NK-92 treated with Interleukin-12 subunit alpha and Interleukin-12 subunit beta, amount 100 ng/mL, for 24 hours (cell line): ENCODE data around the gene GOLGA6C.
"Not testable (repeated sequence)": the region's sequence is repeated elsewhere in the genome, so short reads cannot be mapped to it uniquely, and the experiment has no call there.

Experiments used
- DNase-seq: peaks from one replicate; lab custom pipeline; 2025; lab: John Stamatoyannopoulos, UW

Gene GOLGA6C

GRCh38 chr15:75258620-75259343, 648 bp downstream of the GOLGA6C start:
- DNase-seq: not testable (repeated sequence)

- DNase-seq: not testable (repeated sequence)
These were observed 1.7 kb downstream of the GOLGA6C start for GRCh38 chr15:75259873-75260272.

- DNase-seq: not testable (repeated sequence)
These were observed 15.7 kb downstream of the GOLGA6C start for GRCh38 chr15:75273751-75274359.

- not testable (repeated sequence) for DNase-seq
These were observed 16.5 kb downstream of the GOLGA6C start for GRCh38 chr15:75274509-75275107.

- DNase-seq: not testable (repeated sequence)
These were observed 17.5 kb downstream of the GOLGA6C start for GRCh38 chr15:75275617-75276016.

- DNase-seq: not testable (repeated sequence)
These were observed 20.4 kb downstream of the GOLGA6C start for GRCh38 chr15:75278497-75278896.

- DNase-seq: not testable (repeated sequence)
These were observed 24.4 kb downstream of the GOLGA6C start, which contains the start of gene GOLGA6D for GRCh38 chr15:75282572-75282971. Gene GOLGA6D, plus strand, starts transcription at chr15:75282835. Its CDS starts 41 bp downstream, at chr15:75282876.

GRCh38 chr15:75284152-75284551, 26.0 kb downstream of the GOLGA6C start:
- DNase-seq: not testable (repeated sequence)

GRCh38 chr15:75293660-75294059, 35.5 kb downstream of the GOLGA6C start:
- DNase-seq: not testable (repeated sequence)

GRCh38 chr15:75298541-75299310, 40.6 kb downstream of the GOLGA6C start:
- DNase-seq: not testable (repeated sequence)

GRCh38 chr15:75299311-75299688, 41.2 kb downstream of the GOLGA6C start:
- DNase-seq: not testable (repeated sequence)

GRCh38 chr15:75300026-75300425, 41.9 kb downstream of the GOLGA6C start:
- not testable (repeated sequence) for DNase-seq

GRCh38 chr15:75302318-75302717, 44.2 kb downstream of the GOLGA6C start:
- no peak for DNase-seq

GRCh38 chr15:75302753-75303152, 44.6 kb downstream of the GOLGA6C start:
- DNase-seq: not testable (repeated sequence)

- no peak for DNase-seq
These were observed 48.1 kb downstream of the GOLGA6C start for GRCh38 chr15:75306188-75306587.

GRCh38 chr15:75307778-75308390, 49.8 kb downstream of the GOLGA6C start:
- DNase-seq: no peak

GRCh38 chr15:75309711-75310110, 51.6 kb downstream of the GOLGA6C start:
- no peak for DNase-seq

GRCh38 chr15:75312548-75312947, 54.4 kb downstream of the GOLGA6C start:
- not testable (repeated sequence) for DNase-seq

- no peak for DNase-seq
These were observed 55.1 kb downstream of the GOLGA6C start for GRCh38 chr15:75313116-75313845.

GRCh38 chr15:75314552-75315290, 56.6 kb downstream of the GOLGA6C start:
- DNase-seq: no peak
